GM19239 (cell line): ENCODE measurements around the gene ATP5PD.

Experiments used
- DNase-seq: peaks from one replicate; pipeline ENCODE4 v3.0.0; 2011; ENCODE audit warnings: low spot score; ENCODE audit not compliant: insufficient read length
- FAIRE-seq: peaks from 2 replicates; lab custom pipeline; 2011; peaks lifted over from hg19 to GRCh38; lab: Jason Lieb, UNC

The ATP5PD gene

DNA sequence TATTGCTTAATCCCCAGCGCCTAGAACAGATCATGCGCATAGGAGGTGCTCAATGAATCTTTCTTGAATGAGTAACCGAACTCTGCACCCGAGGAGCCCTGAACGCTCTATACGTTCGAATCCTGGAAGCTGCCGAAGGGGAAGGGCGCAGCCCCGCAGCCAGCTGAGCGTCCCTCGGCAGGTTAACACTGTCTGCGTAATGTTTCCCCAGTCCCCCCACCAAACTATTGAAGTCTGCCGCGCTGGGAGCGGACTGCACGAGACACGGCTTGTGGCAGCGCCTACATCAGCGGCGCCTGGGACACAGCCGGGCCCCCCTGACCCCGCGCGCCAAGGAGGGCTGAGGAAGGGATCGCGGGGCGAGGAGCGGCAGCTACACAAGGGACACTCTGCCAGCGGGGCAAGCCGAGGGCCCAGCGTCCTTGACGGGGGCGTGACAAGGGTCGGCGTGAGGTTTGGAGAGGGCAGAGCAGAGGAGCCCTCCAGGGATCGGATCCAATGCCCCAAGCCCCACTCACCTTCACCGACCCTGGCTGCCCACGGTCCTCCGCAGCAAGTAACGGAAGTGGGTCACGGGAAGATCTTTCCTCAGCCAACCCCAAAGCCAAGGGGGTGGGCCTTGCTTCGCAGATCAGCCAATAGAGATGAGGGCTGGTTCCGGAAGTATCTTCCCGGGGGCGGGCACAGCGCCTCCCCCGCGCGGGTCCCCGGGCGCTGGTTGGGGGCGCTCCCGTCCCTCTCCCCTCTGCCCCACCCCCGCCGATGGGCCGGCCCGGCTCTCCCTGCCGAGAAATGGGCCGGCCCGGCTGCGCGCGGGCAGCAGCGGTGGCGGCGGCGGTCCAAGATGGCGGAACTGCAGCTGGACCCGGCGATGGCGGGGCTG, at the start of gene ATP5PD, which contains the start of gene KCTD2:
Gene ATP5PD, minus strand, starts transcription at position 563 of the 883 bp plus-strand sequence. CDS start 4,319 bp downstream, outside the sequence.
Gene KCTD2, plus strand, starts transcription at position 819 of the 883 bp plus-strand sequence. Its CDS starts 26 bp downstream, at position 845.
- peak; percentile 98 for DNase-seq
- peak; percentile 95 for FAIRE-seq

DNA sequence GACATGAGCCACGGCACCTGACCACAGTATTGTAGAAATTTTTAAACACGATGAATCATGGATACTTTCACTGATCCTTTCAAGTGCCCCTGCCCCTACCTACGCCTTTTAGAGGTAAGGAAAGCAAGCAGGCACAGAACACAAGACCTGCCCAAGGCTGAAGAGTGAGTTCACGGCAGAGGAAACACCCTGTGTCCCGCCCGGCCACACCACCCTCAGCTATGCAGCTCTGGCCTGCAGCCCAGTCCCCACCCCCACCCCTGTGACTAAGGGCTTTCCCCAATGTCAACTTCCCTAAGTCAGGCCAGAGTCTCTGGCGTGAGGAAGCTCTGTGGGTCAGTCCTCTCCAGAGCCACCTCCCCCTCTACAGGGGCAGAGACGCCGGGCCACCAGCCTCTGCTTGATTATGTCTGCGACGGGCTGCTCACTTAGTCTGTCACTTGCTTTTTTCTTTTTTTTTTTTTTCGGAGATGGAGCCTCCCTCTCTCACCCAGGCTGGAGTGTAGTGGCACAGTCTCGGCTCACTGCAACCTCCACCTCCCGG, 49.4 kb upstream of the ATP5PD start:
- FAIRE-seq (no peak), DNase-seq (no peak)

- no peak for FAIRE-seq
- no peak for DNase-seq
Measured at GRCh38 chr17:75094871-75095399, 48.2 kb upstream of the ATP5PD start.

GRCh38 chr17:75093548-75094158, 46.9 kb upstream of the ATP5PD start:
- no peak for DNase-seq
- no peak for FAIRE-seq

DNA sequence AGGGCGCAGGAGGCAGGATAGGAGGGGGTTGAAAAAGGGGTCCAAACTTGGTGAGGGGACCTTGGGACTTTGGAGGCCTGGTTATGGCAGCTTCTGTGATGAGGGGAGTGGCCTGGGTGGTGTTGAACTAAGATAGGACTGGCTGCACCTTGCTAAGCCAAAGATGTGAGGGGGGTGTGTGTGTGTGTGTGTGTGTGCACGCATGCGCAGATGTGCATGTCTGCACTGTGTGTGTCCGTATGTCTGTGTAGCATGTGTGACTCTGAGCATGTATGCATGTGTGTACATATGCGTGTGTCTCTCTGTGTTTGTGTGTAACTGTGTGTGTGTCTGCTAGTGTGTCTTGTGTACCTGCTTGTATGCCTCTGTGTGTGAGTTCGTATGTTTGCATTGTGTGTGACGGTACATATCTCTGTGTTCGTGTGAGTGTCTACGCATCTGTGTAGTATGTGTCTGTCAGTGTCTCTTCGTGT, 45.1 kb upstream of the ATP5PD start:
- no peak for FAIRE-seq

DNA sequence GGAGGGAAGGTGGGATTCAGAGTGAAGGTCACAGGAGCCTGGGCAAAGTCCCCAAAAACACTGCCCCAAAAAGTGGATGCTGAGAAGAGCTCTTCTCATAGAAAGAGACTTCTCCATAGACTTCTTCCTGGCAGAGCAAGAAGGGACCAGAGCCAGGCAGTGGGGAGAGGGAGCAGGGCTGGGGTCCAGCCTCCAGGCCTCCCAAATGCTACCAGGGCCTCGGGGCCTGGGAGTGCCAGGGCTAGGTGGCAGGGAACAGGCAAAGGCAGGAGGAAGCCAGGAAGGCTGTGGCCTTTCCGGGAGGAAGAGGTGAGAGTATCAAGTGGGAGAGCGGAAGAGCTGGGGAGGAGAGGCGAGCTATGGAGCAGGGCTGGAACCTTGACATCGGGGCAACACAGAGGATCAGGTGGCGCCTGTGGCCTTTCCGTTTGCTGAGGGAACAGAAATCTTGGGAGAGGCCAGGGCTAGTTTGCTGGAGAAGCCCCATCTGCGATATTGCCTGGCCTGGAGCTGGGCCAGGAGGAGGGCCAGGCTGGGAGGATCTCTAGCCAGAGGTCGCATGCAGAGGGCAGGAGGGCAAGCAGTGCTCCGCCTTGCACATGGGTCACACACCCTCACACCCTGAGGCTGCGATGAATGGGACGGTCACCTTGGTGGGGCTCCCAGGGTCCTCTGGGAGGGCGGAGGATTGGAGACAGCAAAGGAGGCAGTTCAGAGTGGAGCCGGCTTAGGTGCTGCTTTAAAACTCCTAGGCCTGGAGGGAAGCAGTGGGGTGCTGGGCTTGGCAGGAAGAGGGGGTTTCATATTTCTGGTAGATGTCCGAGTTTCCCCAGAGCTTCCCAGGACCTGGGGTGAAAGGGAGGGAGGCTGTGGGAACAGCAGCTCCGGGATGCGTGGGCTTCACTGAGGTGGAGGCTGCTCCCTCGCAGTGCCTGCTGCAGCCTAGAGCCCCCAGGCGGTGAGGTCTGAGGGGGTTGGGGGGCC, 44.4 kb upstream of the ATP5PD start:
- FAIRE-seq (no peak), DNase-seq (no peak)

More for the DNA sequence above, 45.1 kb upstream of the ATP5PD start:
- DNase-seq = no peak

GRCh38 chr17:75088465-75089417, 42.0 kb upstream of the ATP5PD start:
- DNase-seq = no peak
- FAIRE-seq = no peak

GRCh38 chr17:75087558-75088453, 41.0 kb upstream of the ATP5PD start, which contains the start of gene SLC16A5:
SLC16A5 (plus strand) TSS chr17:75087954; CDS start chr17:75093637, 5,683 bp downstream.
- FAIRE-seq = peak; percentile 74
- peak; percentile 57 for DNase-seq

GRCh38 chr17:75087182-75087557, 40.4 kb upstream of the ATP5PD start:
- DNase-seq (no peak), FAIRE-seq (no peak)

GRCh38 chr17:75086496-75087181, 39.9 kb upstream of the ATP5PD start:
- DNase-seq = no peak
- FAIRE-seq = no peak

DNA sequence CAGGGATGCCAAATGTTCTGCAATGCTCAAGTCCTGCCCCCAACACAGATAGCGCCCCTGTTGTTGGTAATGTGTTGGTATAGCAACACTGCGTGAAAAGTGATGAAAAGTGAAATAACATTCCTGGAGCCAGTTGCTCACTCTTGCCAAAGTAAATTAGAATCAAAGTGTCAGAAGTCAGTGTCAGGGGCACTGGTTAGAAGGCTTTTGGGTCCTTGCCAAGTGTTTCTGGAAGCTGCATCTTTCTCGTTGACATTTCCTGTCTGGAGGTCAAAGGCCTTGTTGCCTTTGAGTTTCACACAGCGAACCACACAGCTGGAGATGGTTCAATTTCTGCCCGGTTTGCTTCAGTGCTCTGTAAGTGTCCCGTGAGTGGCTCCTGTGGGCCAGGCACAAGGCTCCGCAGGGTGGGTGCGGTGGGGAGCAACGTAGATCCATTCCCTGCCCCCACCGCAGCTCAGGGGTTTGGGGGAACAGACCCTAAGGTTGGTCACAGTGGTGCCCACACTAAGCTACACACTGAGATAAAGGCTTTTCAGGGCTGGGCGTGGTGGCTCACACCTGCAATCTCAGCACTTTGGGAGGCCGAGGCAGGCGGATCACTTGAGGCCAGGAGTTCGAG, 37.4 kb upstream of the ATP5PD start:
- FAIRE-seq (no peak), DNase-seq (no peak)

- FAIRE-seq = no peak
- no peak for DNase-seq
Measured at GRCh38 chr17:75082683-75083082, 35.9 kb upstream of the ATP5PD start.

GRCh38 chr17:75081611-75082540, 35.1 kb upstream of the ATP5PD start:
- no peak for FAIRE-seq
- no peak for DNase-seq

DNA sequence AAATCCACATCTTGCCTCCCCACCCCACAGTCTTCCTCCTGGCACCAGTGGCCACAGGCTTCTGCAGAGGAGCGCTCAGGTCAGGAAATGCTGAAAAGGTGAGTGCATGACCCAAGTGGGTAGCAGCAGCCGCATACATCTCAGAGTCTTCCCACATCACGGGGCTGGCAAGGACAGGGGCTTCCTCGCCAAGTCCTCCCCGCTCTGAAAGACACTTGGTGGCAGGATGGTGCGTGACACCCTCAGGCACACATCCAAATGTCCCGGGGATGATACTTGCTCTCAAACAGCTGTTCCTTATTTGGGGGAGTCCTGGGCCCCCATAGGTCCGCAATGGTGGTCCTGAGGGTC, 32.2 kb upstream of the ATP5PD start:
- FAIRE-seq (peak; percentile 48), DNase-seq (no peak)

GRCh38 chr17:75078284-75079022, 31.7 kb upstream of the ATP5PD start:
- FAIRE-seq (peak; percentile 94), DNase-seq (peak; percentile 70)
